ENCODE data around the gene TDRD7.
"Not testable (repeated sequence)": the region's sequence is repeated elsewhere in the genome, so short reads cannot be mapped to it uniquely, and the experiment has no call there.

TDRD7 gene

GRCh38 chr9:97480174-97480573 is 68.3 kb downstream of the TDRD7 start:
- DNase-seq: no peak

GRCh38 chr9:97480749-97481148 is 68.9 kb downstream of the TDRD7 start:
- no peak for DNase-seq

- no peak for DNase-seq
Observed at GRCh38 chr9:97484134-97484533, 72.2 kb downstream of the TDRD7 start.

GRCh38 chr9:97487107-97487506 is 75.2 kb downstream of the TDRD7 start:
- DNase-seq: no peak

GRCh38 chr9:97487861-97488260 is 76.0 kb downstream of the TDRD7 start:
- DNase-seq: no peak

- DNase-seq: no peak
Observed at GRCh38 chr9:97491216-97491999, 79.5 kb downstream of the TDRD7 start.

- DNase-seq: not testable (repeated sequence)
Observed at GRCh38 chr9:97497558-97498375, 85.9 kb downstream of the TDRD7 start.

- DNase-seq: not testable (repeated sequence)
Observed at GRCh38 chr9:97498846-97499245, 87.0 kb downstream of the TDRD7 start.

- DNase-seq: no peak
Observed at GRCh38 chr9:97500263-97500662, 88.4 kb downstream of the TDRD7 start.

GRCh38 chr9:97500765-97501176 is 88.9 kb downstream of the TDRD7 start:
- no peak for DNase-seq

- DNase-seq: peak; percentile 16
Observed at GRCh38 chr9:97501177-97501971, 89.5 kb downstream of the TDRD7 start, which contains the start of gene TMOD1. Gene TMOD1 (plus strand): TSS chr9:97501666. CDS start chr9:97524189, 22,523 bp downstream.

GRCh38 chr9:97501972-97502221 is 90.0 kb downstream of the TDRD7 start:
- DNase-seq: no peak

- no peak for DNase-seq
Observed at GRCh38 chr9:97502222-97502983, 90.5 kb downstream of the TDRD7 start.

- no peak for DNase-seq
Observed at GRCh38 chr9:97502984-97503861, 91.3 kb downstream of the TDRD7 start.

- no peak for DNase-seq
Observed at GRCh38 chr9:97503862-97504210, 91.9 kb downstream of the TDRD7 start.

GRCh38 chr9:97504381-97505216 is 92.7 kb downstream of the TDRD7 start:
- no peak for DNase-seq

- no peak for DNase-seq
Observed at GRCh38 chr9:97505845-97506244, 93.9 kb downstream of the TDRD7 start.

- DNase-seq: no peak
Observed at GRCh38 chr9:97506306-97506705, 94.4 kb downstream of the TDRD7 start.

- DNase-seq: no peak
Observed at GRCh38 chr9:97506787-97507186, 94.9 kb downstream of the TDRD7 start.

GRCh38 chr9:97507428-97507984 is 95.6 kb downstream of the TDRD7 start:
- no peak for DNase-seq

Measured in T-helper 9 cell (primary cell).